ENCODE measurements around the gene CLCN5.

DNA sequence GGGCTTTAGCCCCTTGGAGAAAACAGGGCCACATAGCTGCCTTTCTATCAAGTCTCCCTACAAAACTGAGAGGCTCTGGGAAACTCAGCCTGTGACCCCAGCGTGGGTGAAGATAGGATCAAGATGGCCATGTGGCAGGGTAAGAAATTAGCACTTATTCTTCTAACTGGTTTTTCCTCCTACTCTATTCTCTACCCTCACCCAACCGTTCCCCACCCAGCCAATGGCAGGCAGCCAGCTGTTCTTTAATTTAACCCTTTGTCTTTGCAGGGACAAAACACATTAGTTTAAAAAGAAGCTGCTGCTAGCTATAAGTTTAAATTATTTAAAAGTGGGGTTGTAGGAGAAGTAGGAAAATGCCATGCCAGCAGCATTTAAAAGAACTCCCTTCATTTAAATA lies 2.8 kb downstream of the CLCN5 start:
- TF ChIP-seq CTCF (IDR thresholded peaks at IDR 0.05) = no peak
- no peak for TF ChIP-seq POLR2A (IDR thresholded peaks at IDR 0.05)
- no peak for TF ChIP-seq EP300 (IDR thresholded peaks at IDR 0.05)

Measured in gastroesophageal sphincter (tissue), 3 donors.